ENCODE data around the gene ZNF521.

ZNF521 gene

GRCh38 chr18:25281556-25281955 lies 70.4 kb downstream of the ZNF521 start:
- DNase-seq (ENCODE audit: low read depth, low spot score), result no peak
- H3K4me3 ChIP-seq (ENCODE audit: low read depth, low read length), result no peak overlapping the region
- TF ChIP-seq CTCF (IDR thresholded peaks at IDR 0.05; ENCODE audit: low read depth, low read length), result no peak
- in situ Hi-C loops (cut with HindIII; ENCODE audit: low sequenced_read_pairs), result no loop called here

GRCh38 chr18:25279961-25280360 lies 72.0 kb downstream of the ZNF521 start:
- no peak overlapping the region for H3K4me3 ChIP-seq (ENCODE audit: low read depth, low read length)

GRCh38 chr18:25279556-25279955 lies 72.4 kb downstream of the ZNF521 start:
- in situ Hi-C loops (cut with HindIII; ENCODE audit: low sequenced_read_pairs), result no loop called here
- no peak overlapping the region for H3K4me3 ChIP-seq (ENCODE audit: low read depth, low read length)

More at GRCh38 chr18:25279961-25280360, 72.0 kb downstream of the ZNF521 start:
- in situ Hi-C loops (cut with HindIII; ENCODE audit: low sequenced_read_pairs), result no loop called here
- no peak for TF ChIP-seq CTCF (IDR thresholded peaks at IDR 0.05; ENCODE audit: low read depth, low read length)
- no peak for DNase-seq (ENCODE audit: low read depth, low spot score)

GRCh38 chr18:25279133-25279532 lies 72.8 kb downstream of the ZNF521 start:
- DNase-seq (ENCODE audit: low read depth, low spot score), result peak; percentile 31
- in situ Hi-C loops (cut with HindIII; ENCODE audit: low sequenced_read_pairs), result no loop called here
- no peak for TF ChIP-seq CTCF (IDR thresholded peaks at IDR 0.05; ENCODE audit: low read depth, low read length)
- H3K4me3 ChIP-seq (ENCODE audit: low read depth, low read length), result no peak overlapping the region

More at GRCh38 chr18:25279556-25279955, 72.4 kb downstream of the ZNF521 start:
- DNase-seq (ENCODE audit: low read depth, low spot score), result no peak
- TF ChIP-seq CTCF (IDR thresholded peaks at IDR 0.05; ENCODE audit: low read depth, low read length), result no peak

GRCh38 chr18:25278394-25278793 lies 73.6 kb downstream of the ZNF521 start:
- no peak for TF ChIP-seq CTCF (IDR thresholded peaks at IDR 0.05; ENCODE audit: low read depth, low read length)
- peak; percentile 37 for DNase-seq (ENCODE audit: low read depth, low spot score)
- no peak overlapping the region for H3K4me3 ChIP-seq (ENCODE audit: low read depth, low read length)
- in situ Hi-C loops (cut with HindIII; ENCODE audit: low sequenced_read_pairs), result no loop called here

GRCh38 chr18:25275412-25276001 lies 76.5 kb downstream of the ZNF521 start:
- H3K4me3 ChIP-seq (ENCODE audit: low read depth, low read length), result no peak overlapping the region
- in situ Hi-C loops (cut with HindIII; ENCODE audit: low sequenced_read_pairs), result no loop called here
- DNase-seq (ENCODE audit: low read depth, low spot score), result no peak
- no peak for TF ChIP-seq CTCF (IDR thresholded peaks at IDR 0.05; ENCODE audit: low read depth, low read length)
